ENCODE data around the gene NEUROD2. TPM values are rescaled to one million over a fixed set of nuclear protein-coding genes. Genes with fewer than 3 reads are reported as not detected.
"Not testable (repeated sequence)": the region's sequence is repeated elsewhere in the genome, so short reads cannot be mapped to it uniquely, and the experiment has no call there.

Gene NEUROD2
- polyA plus RNA-seq, 1 donor: 0.01 TPM

DNA sequence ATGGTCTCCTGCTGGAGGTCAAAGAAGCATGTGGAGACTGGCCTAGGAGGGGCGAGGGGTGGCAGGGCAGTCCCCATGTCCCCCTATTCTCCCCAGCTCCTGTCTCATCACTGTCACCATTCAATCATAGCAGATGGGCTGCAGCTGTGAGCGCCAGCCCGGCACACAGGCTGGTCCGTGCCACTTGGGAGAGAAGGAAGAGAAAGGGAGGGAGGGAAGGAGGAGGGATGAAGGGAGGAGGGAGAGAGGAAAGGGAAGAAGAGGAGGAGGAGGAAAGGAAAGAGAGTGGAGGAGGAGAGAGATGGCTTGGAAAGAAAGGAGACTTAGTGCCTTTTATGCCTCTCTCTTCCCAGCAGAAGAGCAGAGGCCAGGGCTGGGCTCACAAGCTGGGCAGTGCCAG lies 12.4 kb downstream of the NEUROD2 start:
- no peak overlapping the region for H3K4me3 ChIP-seq (ENCODE audit: low read length)
- DNase-seq: no peak
- H3K9me3 ChIP-seq (ENCODE audit: control insufficient read depth, low read depth, low read length): peaks cover 15% of the 10 kb centered on the region
- H3K27ac ChIP-seq (ENCODE audit: low read length): no peak overlapping the region
- no peaks in the 10 kb centered on the region for H3K36me3 ChIP-seq (ENCODE audit: control insufficient read depth, insufficient read depth, low read length)
- WGBS (ENCODE audit: insufficient coverage, low lambda C conversion rate): no CpG with 5 or more reads among the region's 4 CpGs
- H3K4me1 ChIP-seq (ENCODE audit: control insufficient read depth, insufficient read depth, low read length): peaks cover 2% of the 10 kb centered on the region
- peaks cover 73% of the 10 kb centered on the region for H3K27me3 ChIP-seq (ENCODE audit: control insufficient read depth, insufficient read depth, low read length)

DNA sequence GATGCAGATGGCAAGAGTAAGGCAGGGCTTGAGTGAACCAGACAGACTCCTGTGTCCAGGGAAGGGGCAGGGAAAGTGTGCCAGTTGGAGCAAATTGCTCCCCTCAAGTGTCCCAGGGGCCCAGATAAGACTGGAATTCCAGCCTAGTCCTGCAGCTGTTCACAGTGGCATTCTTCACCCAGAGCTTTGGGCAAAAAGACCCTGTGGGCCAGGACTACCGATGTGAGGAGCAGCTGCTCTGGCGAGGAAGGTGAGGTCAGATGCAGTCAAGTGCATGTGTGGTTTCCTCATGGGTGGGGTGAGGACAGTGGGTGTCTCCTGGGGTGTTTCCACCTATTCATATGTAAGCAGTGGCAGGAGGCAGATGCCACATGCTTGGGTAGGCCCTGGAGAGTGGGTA lies 14.3 kb downstream of the NEUROD2 start:
- no CpG with 5 or more reads among the region's 2 CpGs for WGBS (ENCODE audit: insufficient coverage, low lambda C conversion rate)
- Histone ChIP-seq H3K4me3 (ENCODE audit: low read length) (no peak overlapping the region), H3K9me3 (ENCODE audit: control insufficient read depth, low read depth, low read length) (peaks cover 10% of the 10 kb centered on the region), H3K27me3 (ENCODE audit: control insufficient read depth, insufficient read depth, low read length) (peaks cover 54% of the 10 kb centered on the region), H3K27ac (ENCODE audit: low read length) (no peak overlapping the region), H3K36me3 (ENCODE audit: control insufficient read depth, insufficient read depth, low read length) (no peaks in the 10 kb centered on the region), H3K4me1 (ENCODE audit: control insufficient read depth, insufficient read depth, low read length) (no peaks in the 10 kb centered on the region)
- DNase-seq: no peak

DNA sequence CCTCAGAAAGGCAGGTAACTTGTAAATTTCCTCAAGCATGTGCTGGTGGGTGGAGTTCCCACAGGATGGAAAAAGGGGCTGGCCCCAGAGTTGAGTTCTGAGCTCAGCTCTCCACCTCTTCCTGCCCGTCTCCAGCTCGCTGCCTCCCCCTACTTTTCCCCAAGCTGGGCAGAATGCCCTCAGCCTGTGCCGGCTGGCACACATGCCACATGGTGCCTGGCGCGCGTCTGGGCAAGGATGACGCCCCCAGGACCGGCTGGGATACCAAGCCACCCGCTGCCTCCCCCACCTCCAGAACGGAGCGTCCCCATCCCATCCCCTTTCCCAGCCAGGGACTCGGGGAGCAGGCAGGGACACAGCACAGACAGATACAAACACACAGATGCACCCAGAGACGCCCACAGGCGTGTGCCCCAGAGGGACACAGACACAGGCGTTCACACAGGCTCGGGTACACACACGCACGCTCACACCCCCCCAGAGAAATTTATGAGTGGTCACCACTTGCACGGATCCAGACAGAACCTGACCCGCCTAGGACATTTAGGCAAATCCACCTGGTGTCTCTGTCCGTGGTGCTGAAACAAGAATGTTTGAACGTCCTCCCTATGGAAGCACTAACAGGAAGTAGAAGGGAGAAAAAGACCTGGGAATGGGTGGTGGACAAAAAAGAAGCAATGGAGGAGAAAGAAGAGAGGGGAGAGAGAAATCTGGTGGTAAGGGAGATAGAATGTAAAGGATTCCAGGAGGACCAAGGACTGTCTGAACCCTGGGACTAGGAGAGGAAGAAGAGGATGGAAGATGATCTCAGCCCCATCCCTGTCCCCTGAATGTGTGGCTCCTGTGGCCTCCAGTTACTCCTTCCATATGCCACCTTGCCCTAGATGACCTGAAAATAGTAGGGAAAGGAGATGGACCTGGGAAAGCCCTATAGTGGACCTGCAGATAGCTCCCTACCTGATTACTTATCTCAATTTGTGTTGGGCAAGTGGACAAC lies 15.5 kb downstream of the NEUROD2 start:
- Histone ChIP-seq H3K27me3 (ENCODE audit: control insufficient read depth, insufficient read depth, low read length) (peaks cover 42% of the 10 kb centered on the region), H3K9me3 (ENCODE audit: control insufficient read depth, low read depth, low read length) (peaks cover 10% of the 10 kb centered on the region), H3K4me1 (ENCODE audit: control insufficient read depth, insufficient read depth, low read length) (no peaks in the 10 kb centered on the region), H3K27ac (ENCODE audit: low read length) (no peak overlapping the region), H3K4me3 (ENCODE audit: low read length) (no peak overlapping the region), H3K36me3 (ENCODE audit: control insufficient read depth, insufficient read depth, low read length) (no peaks in the 10 kb centered on the region)
- 0% methylated on average over 2 of the region's 22 CpGs for WGBS (ENCODE audit: insufficient coverage, low lambda C conversion rate)
- peak; percentile 51 to 68 for DNase-seq

DNA sequence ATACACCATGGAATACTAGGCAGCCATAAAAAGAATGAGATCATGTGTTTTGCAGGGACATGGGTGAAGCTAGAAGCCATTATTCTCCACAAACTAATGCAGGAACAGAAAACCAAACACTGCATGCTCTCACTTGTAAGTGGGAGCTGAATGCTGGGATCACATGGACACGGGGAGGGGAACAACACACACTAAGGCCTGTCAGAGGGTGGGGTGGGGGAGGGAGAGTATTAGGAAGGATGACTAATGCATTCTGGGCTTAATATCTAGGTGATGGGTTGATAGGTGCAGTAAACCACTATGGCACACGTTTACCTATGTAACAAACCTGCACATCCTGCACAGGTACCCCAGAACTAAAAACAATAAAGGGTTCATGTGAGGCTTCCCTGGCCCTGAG lies 17.5 kb downstream of the NEUROD2 start:
- WGBS (ENCODE audit: insufficient coverage, low lambda C conversion rate): no CpG with 5 or more reads among the region's 2 CpGs
- H3K27me3 ChIP-seq (ENCODE audit: control insufficient read depth, insufficient read depth, low read length): peaks cover 22% of the 10 kb centered on the region
- not testable (repeated sequence) for DNase-seq

DNA sequence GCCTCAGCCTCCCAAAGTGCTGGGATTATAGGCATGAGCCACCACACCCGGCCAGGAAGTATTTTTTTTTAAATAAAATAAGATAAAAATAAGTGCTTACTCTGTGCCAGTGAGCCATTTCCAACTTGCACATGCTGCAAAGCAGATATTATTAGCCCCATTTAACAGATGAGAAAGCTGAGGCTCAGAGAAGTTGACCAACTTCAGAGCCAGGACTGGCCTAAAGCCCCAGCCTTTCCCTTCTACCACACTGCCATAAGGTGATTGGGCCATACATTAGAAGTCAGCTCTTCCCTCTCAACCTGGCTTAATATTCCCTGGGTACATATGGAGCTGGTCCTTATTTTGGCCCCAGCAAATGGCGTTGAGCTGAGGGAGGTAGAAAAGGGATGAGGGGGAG lies 25.1 kb downstream of the NEUROD2 start:
- Histone ChIP-seq H3K4me1 (ENCODE audit: control insufficient read depth, insufficient read depth, low read length) (no peaks in the 10 kb centered on the region), H3K27ac (ENCODE audit: low read length) (no peak overlapping the region), H3K9me3 (ENCODE audit: control insufficient read depth, low read depth, low read length) (no peaks in the 10 kb centered on the region), H3K36me3 (ENCODE audit: control insufficient read depth, insufficient read depth, low read length) (no peaks in the 10 kb centered on the region), H3K27me3 (ENCODE audit: control insufficient read depth, insufficient read depth, low read length) (peaks cover 8% of the 10 kb centered on the region), H3K4me3 (ENCODE audit: low read length) (no peak overlapping the region)
- WGBS (ENCODE audit: insufficient coverage, low lambda C conversion rate): no CpG with 5 or more reads among the region's 2 CpGs
- DNase-seq: no peak

More for the DNA sequence above, 17.5 kb downstream of the NEUROD2 start:
- not testable (repeated sequence) for H3K4me3 ChIP-seq (ENCODE audit: low read length); H3K36me3 ChIP-seq (ENCODE audit: control insufficient read depth, insufficient read depth, low read length); H3K27ac ChIP-seq (ENCODE audit: low read length); H3K4me1 ChIP-seq (ENCODE audit: control insufficient read depth, insufficient read depth, low read length); H3K9me3 ChIP-seq (ENCODE audit: control insufficient read depth, low read depth, low read length)

DNA sequence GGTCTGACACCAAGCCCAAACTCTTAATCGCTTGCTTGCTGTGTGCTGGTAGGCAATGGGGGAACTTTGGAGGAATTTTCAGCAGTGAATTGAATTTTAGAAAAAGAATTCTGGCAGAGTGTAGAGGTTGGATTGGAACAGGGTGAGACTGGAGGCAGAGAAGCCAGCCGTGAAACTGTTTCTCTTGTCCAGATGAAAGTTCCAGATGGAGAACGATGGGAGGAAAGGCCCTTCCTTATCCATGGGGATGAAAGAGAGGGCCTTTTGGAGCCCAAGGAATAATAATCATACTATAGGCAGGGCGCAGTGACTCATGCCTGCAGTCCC lies 26.0 kb downstream of the NEUROD2 start:
- WGBS (ENCODE audit: insufficient coverage, low lambda C conversion rate): no CpG with 5 or more reads among the region's 4 CpGs
- no peak overlapping the region for H3K4me3 ChIP-seq (ENCODE audit: low read length)
- H3K4me1 ChIP-seq (ENCODE audit: control insufficient read depth, insufficient read depth, low read length): no peaks in the 10 kb centered on the region

DNA sequence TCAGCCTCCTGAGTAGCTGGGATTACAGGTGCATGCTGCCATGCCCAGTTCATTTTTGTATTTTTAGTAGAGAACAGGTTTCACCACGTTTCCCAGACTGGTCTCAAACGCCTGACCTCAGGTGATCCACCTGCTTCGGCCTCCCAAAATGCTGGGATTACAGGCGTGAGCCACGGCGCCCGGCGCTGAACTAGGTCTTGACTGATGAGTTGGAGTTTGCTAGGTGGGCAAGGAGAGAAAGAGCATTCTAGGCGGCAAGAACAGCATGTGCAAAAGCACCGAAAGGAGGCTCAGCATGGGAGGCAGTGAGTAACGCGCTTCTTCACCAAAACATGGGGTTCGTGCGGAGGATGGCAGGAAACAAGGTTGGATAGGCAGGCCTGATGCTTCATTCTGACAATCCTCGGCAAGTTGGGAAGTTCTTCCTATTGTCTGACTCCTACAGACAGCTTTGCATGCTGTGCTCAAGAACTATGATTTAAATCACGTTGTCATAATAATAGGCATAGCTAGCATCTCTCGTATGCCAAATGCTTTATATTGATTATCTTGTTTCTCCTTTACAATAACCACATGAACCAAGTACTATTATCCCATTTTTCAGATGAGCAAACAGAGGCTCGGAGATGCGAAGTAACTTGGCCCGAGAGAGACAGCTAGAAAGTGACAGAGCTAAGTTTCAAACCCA lies 26.5 kb downstream of the NEUROD2 start:
- Histone ChIP-seq H3K27ac (ENCODE audit: low read length) (no peak overlapping the region), H3K4me1 (ENCODE audit: control insufficient read depth, insufficient read depth, low read length) (no peaks in the 10 kb centered on the region), H3K27me3 (ENCODE audit: control insufficient read depth, insufficient read depth, low read length) (peaks cover 8% of the 10 kb centered on the region), H3K9me3 (ENCODE audit: control insufficient read depth, low read depth, low read length) (no peaks in the 10 kb centered on the region), H3K4me3 (ENCODE audit: low read length) (no peak overlapping the region), H3K36me3 (ENCODE audit: control insufficient read depth, insufficient read depth, low read length) (no peaks in the 10 kb centered on the region)
- no peak for DNase-seq
- WGBS (ENCODE audit: insufficient coverage, low lambda C conversion rate): no CpG with 5 or more reads among the region's 20 CpGs

More for the DNA sequence above, 26.0 kb downstream of the NEUROD2 start:
- Histone ChIP-seq H3K27ac (ENCODE audit: low read length) (no peak overlapping the region), H3K27me3 (ENCODE audit: control insufficient read depth, insufficient read depth, low read length) (peaks cover 8% of the 10 kb centered on the region), H3K9me3 (ENCODE audit: control insufficient read depth, low read depth, low read length) (no peaks in the 10 kb centered on the region), H3K36me3 (ENCODE audit: control insufficient read depth, insufficient read depth, low read length) (no peaks in the 10 kb centered on the region)
- no peak for DNase-seq

DNA sequence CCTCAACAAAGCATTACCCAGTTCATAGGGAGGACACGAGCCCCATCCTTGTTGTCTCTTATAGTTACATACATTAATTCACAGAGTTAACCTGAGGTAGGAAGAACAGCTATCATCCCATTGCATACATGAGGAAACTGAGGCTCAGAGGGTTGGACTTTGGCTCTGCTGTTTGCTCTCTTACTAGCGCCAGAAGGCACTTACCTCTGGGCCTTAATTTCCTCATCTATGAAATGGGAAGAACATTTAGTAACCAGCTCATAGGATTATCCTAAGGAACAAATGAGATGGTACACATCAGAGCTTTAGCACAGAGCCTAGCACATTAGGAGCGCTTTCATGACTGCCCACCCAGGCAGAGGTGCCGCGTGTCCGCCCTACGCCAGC lies 27.6 kb downstream of the NEUROD2 start:
- no CpG with 5 or more reads among the region's 7 CpGs for WGBS (ENCODE audit: insufficient coverage, low lambda C conversion rate)
- Histone ChIP-seq H3K9me3 (ENCODE audit: control insufficient read depth, low read depth, low read length) (no peaks in the 10 kb centered on the region), H3K4me3 (ENCODE audit: low read length) (no peak overlapping the region), H3K36me3 (ENCODE audit: control insufficient read depth, insufficient read depth, low read length) (no peaks in the 10 kb centered on the region), H3K27me3 (ENCODE audit: control insufficient read depth, insufficient read depth, low read length) (peaks cover 8% of the 10 kb centered on the region), H3K4me1 (ENCODE audit: control insufficient read depth, insufficient read depth, low read length) (peaks cover 3% of the 10 kb centered on the region), H3K27ac (ENCODE audit: low read length) (no peak overlapping the region)
- DNase-seq: no peak

DNA sequence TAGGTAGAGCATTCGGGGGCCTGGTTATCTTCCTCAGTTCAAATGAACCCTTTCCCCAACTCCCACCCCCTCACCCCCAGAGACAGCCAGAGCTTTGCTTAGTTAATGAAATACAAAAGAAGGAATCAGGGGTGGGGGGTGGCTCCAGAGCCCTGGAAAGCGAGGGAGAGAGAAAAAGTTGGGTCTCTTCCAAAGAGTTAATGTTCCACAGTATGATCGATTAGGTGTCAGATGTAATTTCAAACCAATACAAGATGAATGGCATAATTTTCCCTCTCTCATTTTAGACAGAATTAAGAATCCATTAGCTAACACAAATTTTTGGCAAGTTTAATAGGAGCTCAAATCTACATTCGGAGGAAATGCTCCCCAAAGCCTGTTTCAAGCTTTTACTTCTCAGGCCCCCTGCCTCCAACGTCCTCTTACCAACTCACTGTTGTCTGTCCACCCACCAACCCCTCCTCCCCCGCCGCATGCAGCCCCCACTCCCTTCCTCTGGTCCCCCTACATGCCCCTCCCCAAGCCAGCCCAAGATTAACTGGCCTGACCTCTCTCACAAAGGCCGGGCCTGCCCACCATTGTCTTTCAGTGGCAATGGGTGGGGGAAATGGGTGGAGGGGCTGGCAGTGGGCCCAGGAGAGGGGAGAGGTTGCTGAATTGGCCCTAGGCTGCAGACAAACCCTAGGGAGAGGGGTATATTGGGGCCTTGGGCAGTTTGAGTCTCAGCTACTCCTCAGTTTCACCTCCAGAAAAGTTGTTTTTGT lies 28.2 kb downstream of the NEUROD2 start:
- no peak for DNase-seq
- 60% methylated on average over 2 of the region's 8 CpGs for WGBS (ENCODE audit: insufficient coverage, low lambda C conversion rate)
- Histone ChIP-seq H3K4me1 (ENCODE audit: control insufficient read depth, insufficient read depth, low read length) (peaks cover 3% of the 10 kb centered on the region), H3K27ac (ENCODE audit: low read length) (no peak overlapping the region), H3K4me3 (ENCODE audit: low read length) (no peak overlapping the region), H3K9me3 (ENCODE audit: control insufficient read depth, low read depth, low read length) (no peaks in the 10 kb centered on the region), H3K27me3 (ENCODE audit: control insufficient read depth, insufficient read depth, low read length) (peaks cover 8% of the 10 kb centered on the region), H3K36me3 (ENCODE audit: control insufficient read depth, insufficient read depth, low read length) (no peaks in the 10 kb centered on the region)

DNA sequence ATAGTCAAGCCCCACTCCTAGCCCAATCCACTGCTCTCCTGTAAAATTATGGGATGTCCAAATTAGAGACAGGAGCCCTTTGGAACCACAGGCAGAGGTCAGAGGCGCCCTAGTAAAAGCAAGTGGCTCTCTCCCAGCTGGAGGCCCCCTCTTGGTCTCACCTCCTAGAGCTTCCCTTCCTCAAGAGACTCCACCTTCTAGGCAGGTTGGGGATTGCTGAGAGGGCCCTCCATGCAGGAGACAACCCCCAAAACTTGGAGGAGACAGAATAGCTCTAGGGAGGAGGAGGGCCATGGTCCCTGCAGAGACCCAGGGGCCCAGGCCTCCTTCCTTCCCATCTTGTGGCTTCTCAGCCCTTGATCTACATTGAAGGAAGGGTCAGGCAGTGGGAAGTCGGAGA lies 29.4 kb downstream of the NEUROD2 start:
- Histone ChIP-seq H3K36me3 (ENCODE audit: control insufficient read depth, insufficient read depth, low read length) (no peaks in the 10 kb centered on the region), H3K27me3 (ENCODE audit: control insufficient read depth, insufficient read depth, low read length) (peaks cover 8% of the 10 kb centered on the region), H3K9me3 (ENCODE audit: control insufficient read depth, low read depth, low read length) (peaks cover 3% of the 10 kb centered on the region), H3K27ac (ENCODE audit: low read length) (no peak overlapping the region), H3K4me3 (ENCODE audit: low read length) (no peak overlapping the region), H3K4me1 (ENCODE audit: control insufficient read depth, insufficient read depth, low read length) (peaks cover 6% of the 10 kb centered on the region)
- no peak for DNase-seq
- WGBS (ENCODE audit: insufficient coverage, low lambda C conversion rate): no CpG with 5 or more reads among the region's 2 CpGs

Data from large intestine (tissue), 3 donors.